Stimulated activated CD8-positive, alpha-beta memory T cell treated with anti-CD3 and anti-CD28 coated beads, Interleukin-15, amount 100 ng/mL, for 48 hours (primary cell): ENCODE data around the gene ETV6.
"Not testable (repeated sequence)": the region's sequence is repeated elsewhere in the genome, so short reads cannot be mapped to it uniquely, and the experiment has no call there.

Experiments used
- DNase-seq, 2 donors: peaks; one replicate each; pipeline ENCODE4 v3.0.0-alpha.2; 2020; ENCODE audit warnings: low read depth in 2 of 2

Gene ETV6

GRCh38 chr12:11667171-11667570 is 17.7 kb downstream of the ETV6 start:
- no peak for DNase-seq

- no peak for DNase-seq
These were observed 19.1 kb downstream of the ETV6 start for GRCh38 chr12:11668611-11669010.

GRCh38 chr12:11669348-11669747 is 19.9 kb downstream of the ETV6 start:
- DNase-seq: no peak

- DNase-seq: no peak
These were observed 23.1 kb downstream of the ETV6 start for GRCh38 chr12:11672256-11673191.

- DNase-seq: no peak
These were observed 24.4 kb downstream of the ETV6 start for GRCh38 chr12:11673666-11674461.

- DNase-seq: no peak
These were observed 25.5 kb downstream of the ETV6 start for GRCh38 chr12:11674894-11675390.

GRCh38 chr12:11676052-11676451 is 26.6 kb downstream of the ETV6 start:
- DNase-seq: no peak

GRCh38 chr12:11677093-11677492 is 27.6 kb downstream of the ETV6 start:
- no peak for DNase-seq

- no peak for DNase-seq
These were observed 28.3 kb downstream of the ETV6 start for GRCh38 chr12:11677752-11678151.

- no peak for DNase-seq
These were observed 29.3 kb downstream of the ETV6 start for GRCh38 chr12:11678781-11679180.

- DNase-seq: no peak
These were observed 31.7 kb downstream of the ETV6 start for GRCh38 chr12:11681207-11681606.

GRCh38 chr12:11681695-11682094 is 32.2 kb downstream of the ETV6 start:
- not testable (repeated sequence) for DNase-seq

- no peak for DNase-seq
These were observed 34.9 kb downstream of the ETV6 start for GRCh38 chr12:11684393-11684792.

GRCh38 chr12:11684811-11685210 is 35.3 kb downstream of the ETV6 start:
- no peak for DNase-seq

- no peak for DNase-seq
These were observed 35.8 kb downstream of the ETV6 start for GRCh38 chr12:11685316-11685715.

- DNase-seq: no peak
These were observed 36.2 kb downstream of the ETV6 start for GRCh38 chr12:11685716-11686115.

- DNase-seq: no peak
These were observed 36.6 kb downstream of the ETV6 start for GRCh38 chr12:11686120-11686519.

- no peak for DNase-seq
These were observed 38.1 kb downstream of the ETV6 start for GRCh38 chr12:11687528-11687927.

- DNase-seq: no peak
These were observed 38.9 kb downstream of the ETV6 start for GRCh38 chr12:11688379-11688778.

- no peak for DNase-seq
These were observed 39.4 kb downstream of the ETV6 start for GRCh38 chr12:11688831-11689230.

- no peak for DNase-seq
These were observed 40.2 kb downstream of the ETV6 start for GRCh38 chr12:11689591-11690186.

GRCh38 chr12:11693067-11693466 is 43.6 kb downstream of the ETV6 start:
- DNase-seq: no peak
